ENCODE measurements around the gene SLC6A18. TPM values are rescaled to one million over a fixed set of nuclear protein-coding genes. Genes with fewer than 3 reads are reported as not detected.
"Not testable (repeated sequence)": the region's sequence is repeated elsewhere in the genome, so short reads cannot be mapped to it uniquely, and the experiment has no call there.

SLC6A18 gene
- total RNA-seq, 4 donors from 2014 or later: not detected

DNA sequence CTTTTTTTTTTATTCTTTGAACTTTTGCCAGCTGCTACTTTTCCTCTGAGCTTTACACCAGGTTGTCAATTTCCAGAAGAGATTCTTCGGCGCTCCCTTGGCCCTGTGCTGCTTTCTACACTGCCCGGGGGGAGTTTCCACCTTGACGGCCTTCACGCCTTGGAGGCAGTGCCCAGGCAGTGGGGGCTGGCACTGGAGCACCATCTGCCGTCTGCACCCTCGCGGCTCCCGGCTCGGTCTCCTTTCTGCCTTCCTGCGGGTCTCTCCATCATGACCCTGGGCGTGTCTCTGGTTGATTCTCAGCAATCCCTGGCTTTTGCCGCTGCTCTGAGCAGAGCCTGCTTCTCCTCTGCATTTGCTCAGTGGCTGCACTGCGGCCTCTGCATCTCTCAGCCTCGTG, 2.9 kb downstream of the SLC6A18 start:
- H3K4me1 ChIP-seq: no peaks in the 10 kb centered on the region
- H3K4me3 ChIP-seq (replicated peaks in 1 of 3): no peak overlapping the region
- H3K9me3 ChIP-seq: no peaks in the 10 kb centered on the region
- no peaks in the 10 kb centered on the region for H3K27me3 ChIP-seq
- no peak for TF ChIP-seq POLR2A (IDR thresholded peaks at IDR 0.05)
- TF ChIP-seq, protein P1, sequence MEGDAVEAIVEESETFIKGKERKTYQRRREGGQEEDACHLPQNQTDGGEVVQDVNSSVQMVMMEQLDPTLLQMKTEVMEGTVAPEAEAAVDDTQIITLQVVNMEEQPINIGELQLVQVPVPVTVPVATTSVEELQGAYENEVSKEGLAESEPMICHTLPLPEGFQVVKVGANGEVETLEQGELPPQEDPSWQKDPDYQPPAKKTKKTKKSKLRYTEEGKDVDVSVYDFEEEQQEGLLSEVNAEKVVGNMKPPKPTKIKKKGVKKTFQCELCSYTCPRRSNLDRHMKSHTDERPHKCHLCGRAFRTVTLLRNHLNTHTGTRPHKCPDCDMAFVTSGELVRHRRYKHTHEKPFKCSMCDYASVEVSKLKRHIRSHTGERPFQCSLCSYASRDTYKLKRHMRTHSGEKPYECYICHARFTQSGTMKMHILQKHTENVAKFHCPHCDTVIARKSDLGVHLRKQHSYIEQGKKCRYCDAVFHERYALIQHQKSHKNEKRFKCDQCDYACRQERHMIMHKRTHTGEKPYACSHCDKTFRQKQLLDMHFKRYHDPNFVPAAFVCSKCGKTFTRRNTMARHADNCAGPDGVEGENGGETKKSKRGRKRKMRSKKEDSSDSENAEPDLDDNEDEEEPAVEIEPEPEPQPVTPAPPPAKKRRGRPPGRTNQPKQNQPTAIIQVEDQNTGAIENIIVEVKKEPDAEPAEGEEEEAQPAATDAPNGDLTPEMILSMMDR (IDR thresholded peaks at IDR 0.05): no peak
- no peaks in the 10 kb centered on the region for H3K36me3 ChIP-seq
- no peak overlapping the region for H3K27ac ChIP-seq
- WGBS, 2 donors: 60 to 77% methylated on average over 15 of the region's 15 CpGs
- intact Hi-C loops (cut with DNase I): no loop called here
- DNase-seq: no peak

DNA sequence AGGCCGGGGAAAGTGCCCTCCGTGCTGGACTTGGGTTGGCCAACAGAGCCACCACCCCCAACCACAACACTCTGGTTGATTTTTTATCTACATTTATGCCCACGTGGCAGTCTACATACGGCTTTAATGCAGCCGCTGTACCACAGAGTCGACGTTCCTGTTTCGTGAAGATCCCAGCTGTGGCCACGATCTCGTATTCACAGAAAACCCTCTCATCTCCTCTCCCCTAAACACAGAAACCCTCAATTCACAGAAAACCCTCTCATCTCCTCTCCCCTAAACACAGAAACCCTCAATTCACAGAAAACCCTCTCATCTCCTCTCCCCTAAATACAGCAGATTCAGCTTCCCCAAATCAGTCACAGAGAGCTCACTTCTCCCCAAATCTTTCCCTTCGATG, 3.8 kb downstream of the SLC6A18 start:
- H3K4me1 ChIP-seq; H3K9me3 ChIP-seq; H3K4me3 ChIP-seq (replicated peaks in 1 of 3); H3K27me3 ChIP-seq; H3K36me3 ChIP-seq; DNase-seq; H3K27ac ChIP-seq; intact Hi-C loops (cut with DNase I): not testable (repeated sequence)
- WGBS, 2 donors: 85 to 86% methylated on average over 11 of the region's 11 CpGs

DNA sequence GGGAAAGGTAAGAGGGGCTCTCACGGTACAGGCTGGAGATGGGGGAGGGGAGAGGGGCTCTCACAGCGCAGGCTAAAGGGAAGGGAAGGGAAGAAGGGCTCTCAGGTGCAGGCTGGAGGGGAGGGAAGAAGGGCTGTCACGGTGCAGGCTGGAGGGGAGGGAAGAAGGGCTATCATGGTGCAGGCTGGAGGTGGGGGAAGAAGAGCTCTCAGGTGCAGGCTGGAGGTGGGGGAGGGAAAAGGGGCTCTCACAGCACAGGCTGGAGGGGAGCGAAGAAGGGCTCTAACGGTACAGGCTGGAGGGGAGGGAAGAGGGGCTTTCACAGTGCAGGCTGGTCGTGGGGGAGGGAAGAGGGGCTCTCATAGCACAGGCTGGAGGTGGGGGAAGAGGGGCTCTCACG, 4.6 kb downstream of the SLC6A18 start:
- 15 to 22% methylated on average over 6 to 7 of the region's 7 CpGs for WGBS, 2 donors
- Histone ChIP-seq H3K4me1 (no peaks in the 10 kb centered on the region), H3K27ac (no peak overlapping the region), H3K27me3 (no peaks in the 10 kb centered on the region), H3K9me3 (no peaks in the 10 kb centered on the region), H3K36me3 (no peaks in the 10 kb centered on the region), H3K4me3 (replicated peaks in 1 of 3) (no peak overlapping the region)
- intact Hi-C loops (cut with DNase I): no loop called here
- DNase-seq: no peak
- TF ChIP-seq, protein P1 (IDR thresholded peaks at IDR 0.05): no peak
- no peak for TF ChIP-seq POLR2A (IDR thresholded peaks at IDR 0.05)

DNA sequence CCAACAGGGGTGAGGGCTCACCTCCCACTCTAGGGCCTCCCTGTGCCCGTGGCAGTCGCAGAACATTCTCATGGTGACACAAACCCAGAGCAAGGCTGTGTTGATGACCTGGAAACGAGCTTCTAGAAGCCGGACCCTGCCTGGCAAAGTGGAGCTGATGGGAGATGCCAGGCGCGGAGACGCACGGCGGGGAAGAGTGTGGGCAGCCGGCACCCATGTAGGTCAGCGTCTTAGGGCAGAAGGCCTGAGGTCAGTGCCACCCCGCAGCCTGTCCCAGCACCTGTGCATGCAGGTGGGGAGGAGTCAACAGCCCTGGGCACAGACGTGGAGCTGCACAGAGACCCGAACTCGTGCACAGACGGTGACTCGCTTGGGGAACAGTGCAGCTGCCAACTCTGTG, 5.4 kb downstream of the SLC6A18 start:
- H3K36me3 ChIP-seq: no peaks in the 10 kb centered on the region
- intact Hi-C loops (cut with DNase I): no loop called here
- TF ChIP-seq, protein P1 (IDR thresholded peaks at IDR 0.05): no peak
- no peak for TF ChIP-seq POLR2A (IDR thresholded peaks at IDR 0.05)
- no peak overlapping the region for H3K4me3 ChIP-seq (replicated peaks in 1 of 3)
- WGBS, 2 donors: 72 to 81% methylated on average over 14 to 17 of the region's 17 CpGs
- H3K9me3 ChIP-seq: no peaks in the 10 kb centered on the region
- H3K27me3 ChIP-seq: no peaks in the 10 kb centered on the region
- no peaks in the 10 kb centered on the region for H3K4me1 ChIP-seq
- H3K27ac ChIP-seq: no peak overlapping the region
- no peak for DNase-seq

DNA sequence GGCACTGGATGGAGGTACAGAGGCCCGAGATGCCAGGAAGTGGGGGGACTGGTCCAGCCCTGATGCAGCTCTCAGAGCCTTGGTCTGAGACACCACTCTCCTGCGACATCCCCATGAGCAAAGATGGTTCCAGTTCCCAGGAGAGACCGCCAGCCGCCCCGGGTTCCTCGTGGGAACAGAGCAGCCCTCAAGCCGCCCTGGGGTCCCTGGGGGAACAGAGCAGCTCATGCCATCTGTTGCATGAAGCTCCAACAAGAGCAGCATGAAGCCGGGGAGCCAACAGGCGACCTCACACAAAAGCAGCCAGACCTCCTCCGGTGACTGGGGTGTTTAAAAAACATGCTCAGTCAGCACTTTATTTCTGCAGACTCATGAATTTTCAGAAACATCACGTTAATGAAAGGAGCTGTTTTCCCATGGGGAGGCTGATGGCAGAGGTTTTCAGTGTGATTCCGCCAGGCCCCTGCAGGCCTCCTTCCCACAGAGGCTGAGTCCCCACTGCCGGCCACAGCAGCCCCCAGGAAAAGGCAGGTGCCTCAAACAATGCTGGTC, 6.2 kb downstream of the SLC6A18 start:
- Histone ChIP-seq H3K4me3 (replicated peaks in 1 of 3) (no peak overlapping the region), H3K9me3 (no peaks in the 10 kb centered on the region), H3K27ac (no peak overlapping the region), H3K4me1 (no peaks in the 10 kb centered on the region), H3K27me3 (no peaks in the 10 kb centered on the region), H3K36me3 (no peaks in the 10 kb centered on the region)
- TF ChIP-seq, protein P1 (IDR thresholded peaks at IDR 0.05): no peak
- TF ChIP-seq POLR2A (IDR thresholded peaks at IDR 0.05): no peak
- no peak for DNase-seq
- WGBS, 2 donors: 56 to 63% methylated on average over 10 to 11 of the region's 13 CpGs
- intact Hi-C loops (cut with DNase I): no loop called here

DNA sequence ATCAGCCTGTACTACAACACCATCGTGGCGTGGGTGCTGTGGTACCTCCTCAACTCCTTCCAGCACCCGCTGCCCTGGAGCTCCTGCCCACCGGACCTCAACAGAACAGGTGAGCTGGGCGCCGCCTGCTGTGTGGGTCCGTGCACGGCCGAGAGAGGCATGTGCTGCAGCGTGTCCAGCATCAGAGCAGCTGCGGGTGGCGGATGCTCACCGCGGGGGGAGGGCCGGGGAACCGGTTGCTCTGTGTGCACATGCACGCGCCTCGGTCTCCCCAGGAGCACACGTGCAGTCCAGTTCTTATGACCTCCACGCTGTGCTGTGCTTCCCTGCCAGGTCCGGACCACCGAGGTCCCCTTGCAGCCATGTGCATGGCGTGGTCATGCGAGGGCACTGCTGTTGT, 7.6 kb downstream of the SLC6A18 start:
- no peak overlapping the region for H3K4me3 ChIP-seq (replicated peaks in 1 of 3)
- no peaks in the 10 kb centered on the region for H3K36me3 ChIP-seq
- H3K9me3 ChIP-seq: no peaks in the 10 kb centered on the region
- intact Hi-C loops (cut with DNase I): no loop called here
- WGBS, 2 donors: 90 to 92% methylated on average over 6 to 10 of the region's 25 CpGs
- H3K4me1 ChIP-seq: no peaks in the 10 kb centered on the region
- H3K27me3 ChIP-seq: no peaks in the 10 kb centered on the region
- no peak overlapping the region for H3K27ac ChIP-seq
- TF ChIP-seq POLR2A (IDR thresholded peaks at IDR 0.05): no peak
- TF ChIP-seq, protein P1 (IDR thresholded peaks at IDR 0.05): no peak
- DNase-seq: no peak

Measured in thyroid gland (tissue), 4 donors.